Astrocyte (in vitro differentiated cells and primary cell): ENCODE data around the gene DCUN1D4. TPM values are rescaled to one million over a fixed set of nuclear protein-coding genes. Genes with fewer than 3 reads are reported as not detected.

Experiments
- DNase-seq: peaks from one replicate; pipeline ENCODE4 v3.0.0-alpha.2; 2010; ENCODE audit warnings: low read depth
- FAIRE-seq: peaks from 2 replicates; lab custom pipeline; 2011; peaks lifted over from hg19 to GRCh38; lab: Jason Lieb, UNC
- H2AFZ ChIP-seq: 2 replicates; pipeline ENCODE4 v1.6.0; 2012; ENCODE audit warnings: low read depth, low read length, inconsistent platforms
- H3K27ac ChIP-seq: 2 replicates; pipeline ENCODE4 v1.5.1; 2011; ENCODE audit warnings: low read depth, low read length, inconsistent platforms
- H3K27me3 ChIP-seq: 2 replicates; pipeline ENCODE4 v1.6.0; 2011; ENCODE audit warnings: low read length, inconsistent platforms; ENCODE audit not compliant: insufficient read depth
- H3K36me3 ChIP-seq: 2 replicates; pipeline ENCODE4 v1.5.1; 2011; ENCODE audit warnings: low read length, inconsistent platforms; ENCODE audit not compliant: insufficient read depth
- H3K4me1 ChIP-seq: 2 replicates; pipeline ENCODE4 v1.5.1; 2011; ENCODE audit warnings: low read length, inconsistent platforms; ENCODE audit not compliant: insufficient read depth
- H3K4me2 ChIP-seq: 2 replicates; pipeline ENCODE4 v1.6.0; 2012; ENCODE audit warnings: low read length, inconsistent platforms
- H3K4me3 ChIP-seq: 2 replicates; pipeline ENCODE4 v1.5.1; 2011; ENCODE audit warnings: low read depth, mild to moderate bottlenecking, low read length, inconsistent platforms; ENCODE audit not compliant: insufficient read depth
- H3K79me2 ChIP-seq: 2 replicates; pipeline ENCODE4 v1.6.0; 2012; ENCODE audit warnings: mild to moderate bottlenecking, low read length, inconsistent platforms; ENCODE audit not compliant: insufficient read depth
- H3K9ac ChIP-seq: 2 replicates; pipeline ENCODE4 v1.6.0; 2012; ENCODE audit warnings: mild to moderate bottlenecking, low read length, inconsistent platforms
- H3K9me3 ChIP-seq: 2 replicates; pipeline ENCODE4 v1.5.1; 2012; ENCODE audit warnings: low read depth, mild to moderate bottlenecking, low read length, inconsistent platforms; ENCODE audit not compliant: insufficient read depth
- H4K20me1 ChIP-seq: 2 replicates; pipeline ENCODE4 v1.6.0; 2012; ENCODE audit warnings: low read length, inconsistent platforms; ENCODE audit not compliant: insufficient read depth
- H3K27ac Mint-ChIP-seq: one replicate; pipeline ENCODE4 v1.8.0; 2021; ENCODE audit warnings: mild to moderate bottlenecking, mixed read lengths; ENCODE audit not compliant: unreplicated experiment
- H3K27me3 Mint-ChIP-seq: one replicate; pipeline ENCODE4 v1.8.0; 2021; ENCODE audit warnings: low read depth, mixed read lengths; ENCODE audit not compliant: unreplicated experiment
- H3K36me3 Mint-ChIP-seq: one replicate; pipeline ENCODE4 v1.8.0; 2021; ENCODE audit warnings: low read depth, mixed read lengths; ENCODE audit not compliant: unreplicated experiment
- H3K4me1 Mint-ChIP-seq: one replicate; pipeline ENCODE4 v1.8.0; 2021; ENCODE audit warnings: low read depth, mixed read lengths; ENCODE audit not compliant: unreplicated experiment
- H3K4me3 Mint-ChIP-seq: one replicate; pipeline ENCODE4 v1.8.0; 2021; ENCODE audit warnings: mild to moderate bottlenecking, moderate library complexity, mixed read lengths; ENCODE audit not compliant: unreplicated experiment
- H3K9me3 Mint-ChIP-seq: one replicate; pipeline ENCODE4 v1.8.0; 2021; ENCODE audit warnings: mild to moderate bottlenecking, mixed read lengths; ENCODE audit not compliant: unreplicated experiment
- EZH2 ChIP-seq: IDR thresholded peaks from 2 replicates; pipeline ENCODE4 v1.6.1; 2012; ENCODE audit warnings: mild to moderate bottlenecking, low read length, inconsistent platforms; ENCODE audit not compliant: insufficient read depth
- total RNA-seq: library from RNA; stranded (reverse); gene quantifications from 2 replicates; pipeline ENCODE4 v1.2.1, GENCODE V29; 2021
- TF ChIP-seq, protein P1 (sequence below): IDR thresholded peaks from 2 replicates; pipeline ENCODE4 v1.5.1; 2011; ENCODE audit warnings: low read depth, mild to moderate bottlenecking, inconsistent platforms, low read length, moderate library complexity; ENCODE audit not compliant: insufficient read depth

The DCUN1D4 gene
- total RNA-seq, 1 donor from 2014 or later: 59.0 TPM

- H3K4me1 ChIP-seq: no peaks in the 10 kb centered on the region
- TF ChIP-seq EZH2: no peak
- TF ChIP-seq, protein P1, sequence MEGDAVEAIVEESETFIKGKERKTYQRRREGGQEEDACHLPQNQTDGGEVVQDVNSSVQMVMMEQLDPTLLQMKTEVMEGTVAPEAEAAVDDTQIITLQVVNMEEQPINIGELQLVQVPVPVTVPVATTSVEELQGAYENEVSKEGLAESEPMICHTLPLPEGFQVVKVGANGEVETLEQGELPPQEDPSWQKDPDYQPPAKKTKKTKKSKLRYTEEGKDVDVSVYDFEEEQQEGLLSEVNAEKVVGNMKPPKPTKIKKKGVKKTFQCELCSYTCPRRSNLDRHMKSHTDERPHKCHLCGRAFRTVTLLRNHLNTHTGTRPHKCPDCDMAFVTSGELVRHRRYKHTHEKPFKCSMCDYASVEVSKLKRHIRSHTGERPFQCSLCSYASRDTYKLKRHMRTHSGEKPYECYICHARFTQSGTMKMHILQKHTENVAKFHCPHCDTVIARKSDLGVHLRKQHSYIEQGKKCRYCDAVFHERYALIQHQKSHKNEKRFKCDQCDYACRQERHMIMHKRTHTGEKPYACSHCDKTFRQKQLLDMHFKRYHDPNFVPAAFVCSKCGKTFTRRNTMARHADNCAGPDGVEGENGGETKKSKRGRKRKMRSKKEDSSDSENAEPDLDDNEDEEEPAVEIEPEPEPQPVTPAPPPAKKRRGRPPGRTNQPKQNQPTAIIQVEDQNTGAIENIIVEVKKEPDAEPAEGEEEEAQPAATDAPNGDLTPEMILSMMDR: no peak
- Mint-ChIP-seq H3K36me3 (no peaks in the 10 kb centered on the region), H3K4me3 (no peak overlapping the region), H3K27ac (no peak overlapping the region), H3K9me3 (peaks cover 4% of the 10 kb centered on the region), H3K4me1 (peaks cover 2% of the 10 kb centered on the region), H3K27me3 (peaks cover 15% of the 10 kb centered on the region)
- no peaks in the 10 kb centered on the region for H3K36me3 ChIP-seq
- H3K9me3 ChIP-seq: no peaks in the 10 kb centered on the region
- DNase-seq (no peak), FAIRE-seq (no peak)
- no peak overlapping the region for H2AFZ ChIP-seq
- no peaks in the 10 kb centered on the region for H3K27me3 ChIP-seq
- no peaks in the 10 kb centered on the region for H4K20me1 ChIP-seq
- H3K4me3 ChIP-seq: no peak overlapping the region
- H3K4me2 ChIP-seq: no peak overlapping the region
- no peak overlapping the region for H3K27ac ChIP-seq
- H3K9ac ChIP-seq: no peak overlapping the region
- H3K79me2 ChIP-seq: no peaks in the 10 kb centered on the region
These were observed 17.6 kb upstream of the DCUN1D4 start for GRCh38 chr4:51825341-51825740.

GRCh38 chr4:51830156-51830720 lies 12.7 kb upstream of the DCUN1D4 start:
- H3K4me2 ChIP-seq: no peak overlapping the region
- no peaks in the 10 kb centered on the region for H4K20me1 ChIP-seq
- no peak overlapping the region for H3K27ac ChIP-seq
- H3K9me3 ChIP-seq: no peaks in the 10 kb centered on the region
- no peaks in the 10 kb centered on the region for H3K36me3 ChIP-seq
- Mint-ChIP-seq H3K4me1 (peaks cover 2% of the 10 kb centered on the region), H3K27me3 (peaks cover 31% of the 10 kb centered on the region), H3K4me3 (no peak overlapping the region), H3K9me3 (no peaks in the 10 kb centered on the region), H3K27ac (no peak overlapping the region), H3K36me3 (no peaks in the 10 kb centered on the region)
- no peak overlapping the region for H3K9ac ChIP-seq
- no peak overlapping the region for H3K4me3 ChIP-seq
- no peak overlapping the region for H2AFZ ChIP-seq
- no peaks in the 10 kb centered on the region for H3K4me1 ChIP-seq
- FAIRE-seq (no peak), DNase-seq (no peak)
- no peaks in the 10 kb centered on the region for H3K79me2 ChIP-seq
- H3K27me3 ChIP-seq: peaks cover 4% of the 10 kb centered on the region
- TF ChIP-seq, protein P1: no peak
- no peak for TF ChIP-seq EZH2

DNA sequence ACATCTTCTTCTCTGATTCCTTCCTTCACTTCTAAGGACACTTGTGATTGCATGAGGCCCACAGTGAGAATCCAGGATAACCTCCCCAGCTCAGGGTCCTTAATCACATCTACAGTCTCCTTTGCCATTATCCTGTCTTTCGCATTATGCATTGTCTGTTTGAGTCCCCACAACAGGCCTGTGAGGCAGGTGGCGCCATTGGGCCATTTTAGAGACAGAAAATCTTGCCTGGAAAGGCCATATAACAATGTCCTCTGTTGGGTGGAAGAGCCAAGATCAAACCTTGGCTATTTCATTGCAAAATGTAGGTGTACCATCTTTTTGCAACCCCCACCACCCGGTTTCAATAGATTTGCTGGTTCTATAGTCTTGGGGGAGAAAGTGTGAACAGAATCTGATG lies 11.8 kb upstream of the DCUN1D4 start:
- no peaks in the 10 kb centered on the region for H3K9me3 Mint-ChIP-seq
- Histone ChIP-seq H3K36me3 (no peaks in the 10 kb centered on the region), H3K27me3 (peaks cover 4% of the 10 kb centered on the region), H3K4me3 (no peak overlapping the region), H3K9me3 (no peaks in the 10 kb centered on the region), H3K9ac (no peak overlapping the region), H3K27ac (no peak overlapping the region), H3K4me2 (no peak overlapping the region), H3K4me1 (no peaks in the 10 kb centered on the region), H2AFZ (no peak overlapping the region), H3K79me2 (no peaks in the 10 kb centered on the region), H4K20me1 (no peaks in the 10 kb centered on the region)
- no peak for DNase-seq
- no peak for TF ChIP-seq EZH2
- TF ChIP-seq, protein P1: peak; percentile 53
- H3K4me1 Mint-ChIP-seq: no peaks in the 10 kb centered on the region
- no peak overlapping the region for H3K4me3 Mint-ChIP-seq
- peaks cover 29% of the 10 kb centered on the region for H3K27me3 Mint-ChIP-seq
- FAIRE-seq: no peak
- H3K36me3 Mint-ChIP-seq: no peaks in the 10 kb centered on the region
- H3K27ac Mint-ChIP-seq: no peak overlapping the region
